Psoas muscle (tissue), 8 donors: Measurements from ENCODE around the gene HDAC8. TPM values are rescaled to one million over a fixed set of nuclear protein-coding genes. Genes with fewer than 3 reads are reported as not detected.
A peak's percentile ranks its signal among the peaks of the same experiment; 100 is the strongest.

ENCODE experiments used
- ATAC-seq, 4 donors: fragments of 200-7000 bp; cut with Tn5 transposase; one replicate each; pipeline ENCODE4 v1.9.1; 2020; ENCODE audit warnings: moderate library complexity in 3 of 4, mild to moderate bottlenecking in 2 of 4
- DNase-seq, 2 donors: peaks; one replicate each; pipeline ENCODE4 v3.0.0-alpha.2; 2020
- H3K27ac ChIP-seq: fragments of 200-600 bp; one replicate; pipeline ENCODE4 v1.8.0; 2022
- H3K27me3 ChIP-seq, 3 donors: fragments of 200-600 bp in 1 of 3; one replicate each; pipeline versions ENCODE4 v1.6.1 to v1.8.0; 2013 to 2022; ENCODE audit warnings: low read length in 2 of 3, mild to moderate bottlenecking in 2 of 3, moderate library complexity in 1 of 3; ENCODE audit not compliant: insufficient read depth in 3 of 3
- H3K36me3 ChIP-seq, 2 donors: fragments of 200-600 bp in 1 of 2; one replicate each; pipeline versions ENCODE4 v1.6.1 to v1.8.0; 2013 to 2022; ENCODE audit warnings: low read depth in 1 of 2, mild to moderate bottlenecking in 1 of 2, moderate library complexity in 1 of 2; ENCODE audit not compliant: insufficient read depth in 1 of 2
- H3K4me1 ChIP-seq: fragments of 200-600 bp; one replicate; pipeline ENCODE4 v1.8.0; 2022
- H3K4me3 ChIP-seq: fragments of 200-600 bp; one replicate; pipeline ENCODE4 v1.8.0; 2022; ENCODE audit warnings: mild to moderate bottlenecking
- H3K9me3 ChIP-seq: fragments of 200-600 bp; one replicate; pipeline ENCODE4 v1.8.0; 2022
- WGBS, 3 donors: extraction: QIAGEN DNeasy Blood & Tissue Kit; methylation state at CpG; one replicate each; pipeline versions ENCODE4 v1.1.6 to v1.1.7; 2013; 5-methylcytosine and 5-hydroxymethylcytosine counted together
- intact Hi-C, 2 donors: fragments of 100-400 bp; cut with DNase I; formaldehyde crosslinking; loops; one replicate each; pipeline versions ENCODE4 v1.11.0 to v1.14.2; 2022
- polyA plus RNA-seq, 3 donors: library from polyadenylated mRNA; stranded (reverse); fragments of 200-250 nt; gene quantifications; one replicate each; pipeline ENCODE4 v1.2.3, GENCODE V29; 2013
- total RNA-seq, 4 donors: library from RNA; stranded (reverse); fragmentation: NEBNext Ultra II Directional in 2 of 4; extraction: Animal tissue kit (Norgen Biotek cat#: 25700) in 2 of 4; gene quantifications; one replicate each; pipeline versions ENCODE4 v1.2.1 to v1.2.4, GENCODE V29; 2021 to 2023
- TF ChIP-seq, protein P1 (sequence below): fragments of 200-600 bp; IDR thresholded peaks from one replicate; pipeline ENCODE4 v1.8.0; 2022; ENCODE audit warnings: antibody characterized with exemption
- donor health status: healthy with polysubstance abuse.
- donor health status: DM: no; HTN: no; CAD: no; lungs with moderate emphysema.
- donor health status: Bipolar disorder and iron deficiency.
- donor health status: healthy.
- donor health status: DM: yes; HTN: yes; CAD: no.
- donor health status: DM: no; HTN: no; CAD: no.
- donor health status: DM: no; HTN: no; CAD: no.
- donor health status: DM: yes; HTN: yes; CAD: no.

Gene HDAC8
- total and polyA plus RNA-seq, 7 donors, result 5.8 to 17.5 (median 10.8) TPM

DNA sequence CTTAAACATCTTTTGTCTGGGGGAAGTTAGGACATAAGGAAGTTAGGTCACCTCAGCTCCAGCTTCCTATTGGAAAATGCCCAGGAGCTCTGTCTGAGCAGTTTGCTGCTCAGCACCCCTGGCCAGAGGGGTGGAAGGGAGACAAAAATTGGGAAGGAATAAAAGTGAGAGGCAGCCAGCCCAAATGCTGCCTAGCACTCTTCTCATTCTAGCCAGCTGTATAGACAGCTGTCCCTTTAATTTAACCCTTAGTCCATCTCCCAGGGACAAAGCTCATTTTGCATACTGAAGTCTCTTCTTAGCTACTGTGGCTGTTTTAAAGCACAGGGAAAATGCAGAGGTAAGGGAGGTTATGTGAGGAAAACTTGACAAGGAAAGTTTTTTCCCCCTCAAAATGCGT lies 177.4 kb downstream of the HDAC8 start:
- Histone ChIP-seq H3K9me3 (no peaks in the 10 kb centered on the region), H3K36me3 (no peaks in the 10 kb centered on the region), H3K27me3 (peaks cover 0 to 8% (median 0%) of the 10 kb centered on the region in 3 donors), H3K4me1 (peaks cover 13% of the 10 kb centered on the region), H3K4me3 (no peak overlapping the region), H3K27ac (no peak overlapping the region)
- DNase-seq, result no peak
- peak in 2 of 4 donors; percentile 14 to 25 for ATAC-seq
- intact Hi-C loops, result loop anchor here in 1 of 2 donors (10.0 kb wide), 1 partner anchor 150 kb away; no protein-coding TSS in a partner anchor
- 0 to 15% (median 5%) methylated on average over 1 of the region's 1 CpG for WGBS, 3 donors
- TF ChIP-seq, protein P1, sequence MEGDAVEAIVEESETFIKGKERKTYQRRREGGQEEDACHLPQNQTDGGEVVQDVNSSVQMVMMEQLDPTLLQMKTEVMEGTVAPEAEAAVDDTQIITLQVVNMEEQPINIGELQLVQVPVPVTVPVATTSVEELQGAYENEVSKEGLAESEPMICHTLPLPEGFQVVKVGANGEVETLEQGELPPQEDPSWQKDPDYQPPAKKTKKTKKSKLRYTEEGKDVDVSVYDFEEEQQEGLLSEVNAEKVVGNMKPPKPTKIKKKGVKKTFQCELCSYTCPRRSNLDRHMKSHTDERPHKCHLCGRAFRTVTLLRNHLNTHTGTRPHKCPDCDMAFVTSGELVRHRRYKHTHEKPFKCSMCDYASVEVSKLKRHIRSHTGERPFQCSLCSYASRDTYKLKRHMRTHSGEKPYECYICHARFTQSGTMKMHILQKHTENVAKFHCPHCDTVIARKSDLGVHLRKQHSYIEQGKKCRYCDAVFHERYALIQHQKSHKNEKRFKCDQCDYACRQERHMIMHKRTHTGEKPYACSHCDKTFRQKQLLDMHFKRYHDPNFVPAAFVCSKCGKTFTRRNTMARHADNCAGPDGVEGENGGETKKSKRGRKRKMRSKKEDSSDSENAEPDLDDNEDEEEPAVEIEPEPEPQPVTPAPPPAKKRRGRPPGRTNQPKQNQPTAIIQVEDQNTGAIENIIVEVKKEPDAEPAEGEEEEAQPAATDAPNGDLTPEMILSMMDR, result no peak

DNA sequence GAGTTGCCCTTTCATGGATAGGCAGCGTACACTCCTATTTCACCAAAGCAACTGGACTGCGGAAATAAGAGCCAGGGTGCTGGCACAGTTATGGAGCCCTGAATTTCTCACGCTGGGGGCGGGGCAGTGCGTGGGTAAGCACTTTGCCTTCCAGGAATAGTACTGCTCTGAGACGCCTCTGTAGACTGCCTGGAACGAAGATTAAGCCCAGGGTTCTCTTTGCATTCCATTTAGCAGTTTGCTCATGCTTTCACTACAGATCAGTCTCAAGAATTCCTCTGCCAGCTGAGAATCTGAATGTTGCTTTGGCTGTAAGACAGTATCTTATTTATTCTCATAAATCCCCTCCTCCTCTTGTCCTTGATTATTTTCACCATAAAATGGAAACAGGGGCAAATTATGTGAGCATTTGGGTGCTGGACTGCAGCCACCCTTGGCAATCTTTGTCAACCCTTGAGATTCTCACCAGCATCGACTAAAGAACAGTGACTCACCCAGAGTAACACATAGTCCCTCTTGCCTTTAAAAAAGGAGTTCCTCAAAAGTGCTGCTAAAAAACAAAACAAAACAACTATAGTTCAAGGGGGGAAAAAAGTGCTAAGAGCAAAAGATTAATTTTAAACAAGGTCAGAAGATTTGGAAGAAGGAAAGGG lies 178.0 kb downstream of the HDAC8 start:
- intact Hi-C loops, result loop anchor here in 1 of 2 donors (10.0 kb wide), 1 partner anchor 150 kb away; no protein-coding TSS in a partner anchor
- Histone ChIP-seq H3K9me3 (no peaks in the 10 kb centered on the region), H3K27me3 (peaks cover 0 to 5% (median 0%) of the 10 kb centered on the region in 3 donors), H3K4me3 (no peak overlapping the region), H3K27ac (no peak overlapping the region), H3K4me1 (peaks cover 13% of the 10 kb centered on the region), H3K36me3 (no peaks in the 10 kb centered on the region)
- TF ChIP-seq, protein P1, result no peak
- 18 to 26% (median 24%) methylated on average over 8 of the region's 8 CpGs for WGBS, 3 donors
- DNase-seq (peak; percentile 55 to 76), ATAC-seq (peak; percentile 92 to 96 (median 93))

DNA sequence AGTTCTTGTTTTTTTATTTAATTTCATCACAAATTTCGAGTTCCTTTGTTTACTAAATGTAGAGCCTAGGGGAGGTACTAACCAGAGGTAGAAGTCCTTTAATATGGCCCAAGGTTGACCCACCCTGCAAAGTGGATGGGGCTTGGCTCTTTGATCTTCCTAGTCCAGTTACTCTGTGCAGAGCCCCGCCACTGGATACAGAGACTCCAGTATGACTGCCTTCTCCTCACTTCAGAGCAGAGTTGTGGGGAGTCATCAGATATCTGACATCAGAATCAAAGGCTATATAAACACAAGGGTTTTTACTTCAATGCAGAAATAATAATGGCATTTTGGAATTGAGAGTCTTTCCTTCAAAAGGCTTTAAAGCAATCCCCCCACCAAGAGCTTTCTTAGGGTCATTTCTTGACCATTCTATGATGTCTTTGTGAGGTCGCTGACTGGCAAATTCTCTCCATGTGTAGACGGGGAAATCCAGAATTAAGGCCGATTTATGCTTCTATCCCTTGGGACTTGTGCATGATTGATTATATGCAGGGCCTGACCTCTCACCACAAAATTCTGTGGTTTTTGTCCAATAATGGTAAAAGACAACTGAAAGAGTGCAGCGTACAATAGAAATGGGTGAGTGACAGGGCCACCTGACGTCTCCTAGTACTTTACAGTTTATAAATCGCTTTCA lies 178.7 kb downstream of the HDAC8 start:
- Histone ChIP-seq H3K27me3 (peaks cover 0 to 5% (median 0%) of the 10 kb centered on the region in 3 donors), H3K27ac (no peak overlapping the region), H3K36me3 (no peaks in the 10 kb centered on the region), H3K4me1 (peaks cover 13% of the 10 kb centered on the region), H3K4me3 (no peak overlapping the region), H3K9me3 (no peaks in the 10 kb centered on the region)
- no peak for ATAC-seq
- TF ChIP-seq, protein P1, result no peak
- intact Hi-C loops, result loop anchor here in 1 of 2 donors (10.0 kb wide), 1 partner anchor 151 kb away; no protein-coding TSS in a partner anchor
- DNase-seq, result no peak
- WGBS, 3 donors, result 30 to 43% (median 31%) methylated on average over 8 of the region's 8 CpGs

DNA sequence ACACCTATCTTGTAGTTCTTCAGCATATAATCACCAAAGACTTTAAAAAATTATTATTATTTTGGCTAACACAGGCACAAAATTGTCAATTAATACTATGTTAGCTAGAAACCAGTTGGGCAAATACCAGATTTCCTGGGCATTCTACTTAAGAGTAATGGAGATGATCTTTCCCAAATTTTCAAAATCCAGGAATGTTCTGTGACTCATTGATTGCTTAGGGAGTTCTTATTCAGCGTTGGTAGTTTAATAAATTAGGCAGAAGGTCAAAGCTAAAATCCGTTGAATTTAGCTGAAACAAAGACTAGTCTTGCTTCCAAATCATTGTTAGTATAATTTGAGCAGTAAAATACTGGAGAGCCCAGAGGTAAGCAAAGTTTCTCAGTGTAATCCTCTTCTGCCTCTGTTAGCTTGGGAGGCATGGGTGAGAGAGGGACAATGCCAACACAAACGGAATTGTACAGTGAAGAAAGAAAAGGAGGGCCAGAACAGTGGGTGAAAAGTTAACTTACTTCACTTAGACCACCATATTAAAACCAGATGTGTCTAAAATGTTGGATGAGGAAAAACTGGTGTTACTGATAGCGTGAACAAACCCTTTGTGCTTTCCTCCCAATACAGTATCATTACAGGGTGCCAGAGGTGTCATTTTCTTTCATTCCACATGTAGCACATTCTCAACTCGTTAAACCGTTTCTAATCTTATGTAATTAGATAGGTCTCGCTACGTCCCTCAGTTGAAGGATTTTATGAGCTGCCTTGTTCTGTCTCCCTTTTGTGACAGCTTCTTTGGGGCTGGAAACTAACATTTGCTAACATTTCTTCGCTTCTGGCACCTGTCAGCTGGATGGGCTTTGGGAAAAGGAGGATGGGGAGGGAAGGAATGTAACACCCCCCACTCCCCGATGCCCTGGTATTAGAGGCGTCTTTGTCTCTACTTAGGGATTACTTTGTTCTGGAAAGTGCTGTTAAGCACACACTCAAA lies 179.5 kb downstream of the HDAC8 start:
- intact Hi-C loops, result loop anchor here in 1 of 2 donors (10.0 kb wide), 1 partner anchor 152 kb away; no protein-coding TSS in a partner anchor
- ATAC-seq, result no peak

More for the DNA sequence above, 179.5 kb downstream of the HDAC8 start:
- Histone ChIP-seq H3K4me1 (peaks cover 13% of the 10 kb centered on the region), H3K36me3 (no peaks in the 10 kb centered on the region), H3K27me3 (peaks cover 0 to 5% (median 0%) of the 10 kb centered on the region in 3 donors), H3K27ac (no peak overlapping the region), H3K4me3 (no peak overlapping the region), H3K9me3 (no peaks in the 10 kb centered on the region)
- TF ChIP-seq, protein P1, result no peak
- 35 to 64% (median 37%) methylated on average over 11 of the region's 11 CpGs for WGBS, 3 donors
- no peak for DNase-seq
